GM12878 (cell line): Measurements from ENCODE around the gene C16orf74. TPM values are rescaled to one million over a fixed set of nuclear protein-coding genes. Genes with fewer than 3 reads are reported as not detected.

Experiments used
- ATAC-seq: fragments of 200-7000 bp; cut with Tn5 transposase; 3 replicates; pipeline ENCODE4 v1.9.1; 2020; ENCODE audit warnings: mild to moderate bottlenecking, moderate library complexity
- BruUV-seq: library from RNA; stranded (reverse); fragments of 400-500 nt; replicated peaks from 2 replicates; lab custom pipeline; 2021; lab: Mats Ljungman, UMichigan
- CTCF ChIA-PET: fragments of 300-600 bp; sonication (Branson Sonifier 250); formaldehyde crosslinking; extraction: SDS; loops from one replicate; lab custom pipeline; 2021; ENCODE audit warnings: inconsistent platforms; lab: Yijun Ruan, JAX
- POLR2A ChIA-PET: fragments of 350-600 bp; formaldehyde crosslinking; extraction: SDS; loops from one replicate; lab custom pipeline; 2021; ENCODE audit warnings: inconsistent platforms; lab: Charles Lee
- RAD21 ChIA-PET: fragments of 300-600 bp; sonication (Branson Sonifier 250); formaldehyde crosslinking; loops from one replicate; lab custom pipeline; 2023; ENCODE audit warnings: antibody characterized with exemption; ENCODE audit not compliant: unreplicated experiment; lab: Charles Lee
- SMC1A ChIA-PET: fragments of 300-600 bp; sonication (Branson Sonifier 250); formaldehyde crosslinking; loops from one replicate; lab custom pipeline; 2023; ENCODE audit not compliant: unreplicated experiment, uncharacterized antibody; lab: Charles Lee
- DNase-seq: peaks from one replicate; pipeline ENCODE4 v3.0.0-alpha.2; 2011; ENCODE audit warnings: low read depth, low spot score
- FAIRE-seq: peaks from 3 replicates; lab custom pipeline; 2011; peaks lifted over from hg19 to GRCh38; lab: Jason Lieb, UNC
- H2AFZ ChIP-seq: 2 replicates; pipeline ENCODE4 v1.6.0; 2011; ENCODE audit warnings: low read depth, low read length, control low read depth; ENCODE audit not compliant: control insufficient read depth
- H3K27ac ChIP-seq: 2 replicates; pipeline ENCODE4 v1.5.1; 2011; ENCODE audit warnings: control low read depth; ENCODE audit not compliant: control insufficient read depth, insufficient read depth
- H3K27me3 ChIP-seq, 2 experiments: replicated peaks in 1 of 2; 2 replicates each; pipeline versions ENCODE4 v1.6.0 to v1.6.1; 2011; ENCODE audit warnings: low read length in 1 of 2; ENCODE audit not compliant: control insufficient read depth in 2 of 2, insufficient read depth in 2 of 2
- H3K36me3 ChIP-seq, 2 experiments: 2 replicates each; pipeline ENCODE4 v1.5.1; 2011; ENCODE audit warnings: low read length in 1 of 2; ENCODE audit not compliant: control insufficient read depth in 2 of 2, insufficient read depth in 2 of 2
- H3K4me1 ChIP-seq: 2 replicates; pipeline ENCODE4 v1.6.1; 2011; ENCODE audit warnings: mild to moderate bottlenecking, low read length, moderate library complexity, mixed read lengths; ENCODE audit not compliant: control insufficient read depth, insufficient read depth
- H3K4me2 ChIP-seq: 2 replicates; pipeline ENCODE4 v1.6.0; 2011; ENCODE audit warnings: control low read depth; ENCODE audit not compliant: control insufficient read depth, insufficient read depth
- H3K4me3 ChIP-seq: fragments of 200-600 bp; sonication (generic); 2 replicates; pipeline ENCODE4 v1.5.1; 2016
- H3K79me2 ChIP-seq: 2 replicates; pipeline ENCODE4 v1.6.0; 2011; ENCODE audit warnings: low read length; ENCODE audit not compliant: control insufficient read depth, insufficient read depth
- H3K9ac ChIP-seq: 2 replicates; pipeline ENCODE4 v1.8.0; 2011; ENCODE audit warnings: low read length, control low read depth, mixed read lengths; ENCODE audit not compliant: control insufficient read depth, insufficient read depth
- H3K9me3 ChIP-seq: replicated peaks from 3 replicates; pipeline ENCODE4 v1.5.1; 2011; ENCODE audit warnings: mild to moderate bottlenecking, low read length; ENCODE audit not compliant: control insufficient read depth, insufficient read depth
- H4K20me1 ChIP-seq: 2 replicates; pipeline ENCODE4 v1.6.0; 2011; ENCODE audit not compliant: control insufficient read depth, insufficient read depth
- DPF2 ChIP-seq: fragments of 450-650 bp; IDR thresholded peaks from 2 replicates; pipeline ENCODE4 v1.6.1; 2017; ENCODE audit warnings: mild to moderate bottlenecking
- EGR1 ChIP-seq, 2 experiments: IDR thresholded peaks; 1 replicate in 1 of 2; 2 replicates in 1 of 2; pipeline ENCODE4 v1.6.1; 2011 to 2012; ENCODE audit warnings: low read depth in 2 of 2, low read length in 2 of 2, borderline replicate concordance in 1 of 2, mild to moderate bottlenecking in 1 of 2, moderate library complexity in 1 of 2
- ETV6 ChIP-seq, 2 experiments: fragments of 450-650 bp in 1 of 2; IDR thresholded peaks in 1 of 2; conservative IDR thresholded peaks in 1 of 2; 2 replicates each; pipeline ENCODE4 v1.6.1; 2014; ENCODE audit warnings: antibody characterized with exemption in 1 of 2, borderline replicate concordance in 1 of 2, low read depth in 1 of 2, mild to moderate bottlenecking in 1 of 2, moderate library complexity in 1 of 2
- MTA2 ChIP-seq: fragments of 450-650 bp; IDR thresholded peaks from 2 replicates; pipeline ENCODE4 v1.6.1; 2016; ENCODE audit warnings: low read depth, mild to moderate bottlenecking, moderate library complexity
- MTA3 ChIP-seq: IDR thresholded peaks from 2 replicates; pipeline ENCODE4 v1.6.1; 2012; ENCODE audit warnings: low read length, inconsistent platforms, borderline replicate concordance
- NR2C1 ChIP-seq: fragments of 450-650 bp; IDR thresholded peaks from 2 replicates; pipeline ENCODE4 v1.6.1; 2017; ENCODE audit warnings: antibody characterized with exemption, mild to moderate bottlenecking, moderate library complexity
- NRF1 ChIP-seq: conservative IDR thresholded peaks from 2 replicates; pipeline ENCODE4 v1.6.1; 2011; ENCODE audit warnings: mild to moderate bottlenecking, low read depth, low read length, improper control_type of control experiment
- POLR2A ChIP-seq: IDR thresholded peaks from 2 replicates; pipeline ENCODE4 v1.6.1; 2011; ENCODE audit warnings: low read depth, mild to moderate bottlenecking, low read length
- SIX5 ChIP-seq: IDR thresholded peaks from 2 replicates; pipeline ENCODE4 v1.6.1; 2011; ENCODE audit warnings: mild to moderate bottlenecking, low read depth, low read length, moderate library complexity; ENCODE audit not compliant: severe bottlenecking
- SREBF2 ChIP-seq: IDR thresholded peaks from 2 replicates; pipeline ENCODE4 v1.6.1; 2012; ENCODE audit warnings: mild to moderate bottlenecking, low read length
- TAF1 ChIP-seq: IDR thresholded peaks from 2 replicates; pipeline ENCODE4 v1.6.1; 2011; ENCODE audit warnings: mild to moderate bottlenecking, low read depth, low read length, borderline replicate concordance
- ZNF217 ChIP-seq: fragments of 450-650 bp; IDR thresholded peaks from 2 replicates; pipeline ENCODE4 v1.6.1; 2017; ENCODE audit warnings: antibody characterized with exemption, mild to moderate bottlenecking
- ZNF622 ChIP-seq: fragments of 450-650 bp; IDR thresholded peaks from 2 replicates; pipeline ENCODE4 v1.6.1; 2017; ENCODE audit warnings: mild to moderate bottlenecking, inconsistent platforms
- WGBS: methylation state at CpG from one replicate; pipeline ENCODE4 v1.1.6; 2016; ENCODE audit warnings: low lambda C conversion rate; ENCODE audit not compliant: insufficient replicate concordance, insufficient coverage; ENCODE audit errors: missing lambda C conversion rate; 5-methylcytosine and 5-hydroxymethylcytosine counted together
- in situ Hi-C: fragments of 300-500 bp; cut with MboI; formaldehyde crosslinking; loops from 9 replicates; pipeline ENCODE4 v1.14.3; 2018; ENCODE audit warnings: mixed read lengths
- intact Hi-C: fragments of 100-400 bp; cut with micrococcal nuclease; formaldehyde crosslinking; loops from one replicate; pipeline ENCODE4 v1.14.2; 2022; ENCODE audit not compliant: unreplicated experiment
- polyA plus RNA-seq, 11 experiments: library from polyadenylated mRNA; depleted of rRNA in 4 of 11; unstranded in 6 of 11; stranded (reverse) in 5 of 11; fragments of >200 nt; fragmentation: Nextera tagmentation in 4 of 11; fragmentation: Illumina TruSeq in 1 of 11; extraction: Ambion mirVana in 4 of 11; extraction: Trizol in 1 of 11; gene quantifications; 1 replicate in 1 of 11; 2 replicates in 10 of 11; pipeline versions ENCODE4 v1.2.1 to v1.2.3, GENCODE V29; 2011 to 2016; ENCODE audit warnings: inconsistent platforms in 2 of 11, missing spikeins in 2 of 11, low read depth in 1 of 11
- total RNA-seq, 4 experiments: library from RNA; depleted of rRNA in 3 of 4; stranded (reverse); fragments of >200 nt in 3 of 4; fragmentation: Illumina TruSeq in 1 of 4; extraction: Trizol in 1 of 4; gene quantifications; 2 replicates each; pipeline versions ENCODE4 v1.2.1 to v1.2.3, GENCODE V29; 2013 to 2021
- TF ChIP-seq, protein P1 (sequence below): IDR thresholded peaks from 2 replicates; pipeline ENCODE4 v1.6.1; 2012; ENCODE audit warnings: low read length, inconsistent platforms

Gene C16orf74
- total and polyA plus RNA-seq, 10 of the 15 experiments (the other 5 are each of a cell fraction or from before 2014, with no cell fraction given) = 0.23 to 20.1 (median 6.8) TPM

DNA sequence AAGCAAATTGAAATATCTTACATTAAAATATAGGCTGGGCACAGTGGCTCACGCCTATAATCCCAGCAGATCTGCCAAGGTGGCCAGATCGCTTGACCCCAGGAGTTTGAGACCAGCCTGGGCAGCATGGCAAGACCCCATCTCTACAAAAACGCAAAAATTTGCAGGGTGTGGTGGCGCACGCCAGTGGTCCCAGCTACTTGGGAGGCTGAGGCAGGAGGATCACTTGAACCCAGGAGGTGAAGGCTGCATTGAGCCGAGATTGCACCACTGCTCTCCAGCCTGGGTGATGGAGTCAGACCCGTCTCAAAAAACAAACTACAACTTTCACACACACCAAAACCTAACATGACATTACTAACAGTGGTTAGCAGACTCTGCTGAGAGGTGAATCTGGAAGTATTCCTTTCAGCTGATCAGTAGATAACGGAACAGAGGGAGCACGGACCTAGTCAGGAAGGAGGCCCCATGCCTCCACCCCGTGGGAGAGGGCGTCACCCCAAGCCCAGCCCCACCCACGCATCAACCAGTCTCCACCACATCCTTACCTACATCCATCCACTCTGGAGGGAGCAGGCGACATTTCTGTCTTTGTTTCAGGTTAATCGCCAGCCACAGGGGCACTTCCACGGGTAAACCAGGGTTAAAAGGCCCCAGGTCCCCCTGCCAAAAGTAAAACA lies 63.8 kb downstream of the C16orf74 start:
- intact Hi-C loops (loop anchor here (2.0 to 5.0 kb wide), 2 partner anchors 70 to 132 kb away; no protein-coding TSS in a partner anchor), in situ Hi-C loops (no loop called here)
- 31% methylated on average over 15 of the region's 15 CpGs for WGBS
- H3K4me1 ChIP-seq = peaks cover 23% of the 10 kb centered on the region
- H4K20me1 ChIP-seq = no peaks in the 10 kb centered on the region
- SMC1A ChIA-PET = interaction anchor here (2.0 kb wide), 1 partner anchor 70 kb away, joined by 5 read pairs; no protein-coding TSS in a partner anchor
- no peak for DNase-seq
- peaks cover 0 to 2% of the 10 kb centered on the region in 2 experiments; a peak in 3 of 4 replicates for H3K36me3 ChIP-seq
- peak; percentile 43 for ATAC-seq
- peak overlapping the region; percentile 81 for H3K4me3 ChIP-seq
- BruUV-seq = no TSS peak
- H3K27me3 ChIP-seq = no peaks in the 10 kb centered on the region
- H3K27ac ChIP-seq = peak overlapping the region; percentile 9; the same call in 1 of the 2 replicates
- POLR2A ChIA-PET = no interaction called here
- no peaks in the 10 kb centered on the region for H3K9me3 ChIP-seq
- FAIRE-seq = no peak
- peak overlapping the region; percentile 58; the same call in 1 of the 2 replicates for H2AFZ ChIP-seq
- CTCF ChIA-PET = interaction anchor here (5.6 kb wide), 1 partner anchor 31 kb away, joined by 31 read pairs; no protein-coding TSS in a partner anchor
- RAD21 ChIA-PET = no interaction called here
- H3K9ac ChIP-seq = peak overlapping the region; percentile 80; the same call in 1 of the 2 replicates
- TF ChIP-seq EGR1 (IDR thresholded peaks at IDR 0.05; ENCODE audit: borderline replicate concordance in 1 of 2, low read depth in 2 of 2, low read length in 2 of 2) (peak in 1 of 2 experiments; percentile 78; a peak in 2 of 3 replicates), SREBF2 (no peak)
- peak overlapping the region; percentile 58 for H3K4me2 ChIP-seq
- peaks cover 38% of the 10 kb centered on the region for H3K79me2 ChIP-seq

DNA sequence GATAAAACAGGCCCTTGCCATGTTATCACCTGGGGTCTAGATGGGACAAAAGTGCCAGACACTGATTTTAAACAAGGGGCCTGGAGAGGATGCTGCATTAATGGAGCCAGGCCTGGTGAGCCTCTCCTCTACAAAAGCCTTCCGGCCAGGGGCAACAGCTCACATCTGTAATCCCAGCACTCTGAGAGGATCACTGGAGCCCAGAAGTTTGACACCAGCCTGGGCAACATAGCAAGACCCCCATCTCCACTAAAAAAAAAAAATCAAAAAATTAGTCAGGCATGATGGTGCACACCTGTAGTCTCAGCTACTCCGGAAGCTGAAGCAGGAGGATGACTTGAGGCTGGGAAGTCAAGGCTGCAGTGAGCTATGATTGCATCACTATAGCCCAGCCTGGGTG lies 65.6 kb downstream of the C16orf74 start:
- no peaks in the 10 kb centered on the region for H4K20me1 ChIP-seq
- no peak for DNase-seq
- H3K4me3 ChIP-seq = no peak overlapping the region
- BruUV-seq = no TSS peak
- no peak overlapping the region; the same call in 1 of the 2 replicates for H3K4me2 ChIP-seq
- in situ Hi-C loops = no loop called here
- H3K4me1 ChIP-seq = peaks cover 29% of the 10 kb centered on the region
- RAD21 ChIA-PET = interaction anchor here (1.1 to 2.2 kb wide), 3 partner anchors 8 to 131 kb away, joined by 4 to 11 read pairs (median 6); no protein-coding TSS in a partner anchor
- H3K9ac ChIP-seq = no peak overlapping the region
- TF ChIP-seq ZNF622 (no peak), DPF2 (no peak), NRF1 (no peak), POLR2A (no peak), SIX5 (no peak), NR2C1 (no peak), MTA3 (no peak), ETV6 (conservative IDR thresholded peaks at IDR 0.05 in 1 of 2, IDR thresholded peaks at IDR 0.05 in 1 of 2; ENCODE audit: borderline replicate concordance in 1 of 2, low read depth in 1 of 2) (no peak), MTA2 (no peak), ZNF217 (no peak), TAF1 (no peak)
- TF ChIP-seq, protein P1, sequence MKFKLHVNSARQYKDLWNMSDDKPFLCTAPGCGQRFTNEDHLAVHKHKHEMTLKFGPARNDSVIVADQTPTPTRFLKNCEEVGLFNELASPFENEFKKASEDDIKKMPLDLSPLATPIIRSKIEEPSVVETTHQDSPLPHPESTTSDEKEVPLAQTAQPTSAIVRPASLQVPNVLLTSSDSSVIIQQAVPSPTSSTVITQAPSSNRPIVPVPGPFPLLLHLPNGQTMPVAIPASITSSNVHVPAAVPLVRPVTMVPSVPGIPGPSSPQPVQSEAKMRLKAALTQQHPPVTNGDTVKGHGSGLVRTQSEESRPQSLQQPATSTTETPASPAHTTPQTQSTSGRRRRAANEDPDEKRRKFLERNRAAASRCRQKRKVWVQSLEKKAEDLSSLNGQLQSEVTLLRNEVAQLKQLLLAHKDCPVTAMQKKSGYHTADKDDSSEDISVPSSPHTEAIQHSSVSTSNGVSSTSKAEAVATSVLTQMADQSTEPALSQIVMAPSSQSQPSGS = no peak
- TF ChIP-seq, all 136 proteins: peak for 0
- ChIA-PET CTCF (interaction anchor here (0.7 to 5.6 kb wide), 9 partner anchors 10 to 324 kb away, joined by 3 to 31 read pairs (median 4); no protein-coding TSS in a partner anchor), SMC1A (interaction anchor here (1.0 to 1.4 kb wide), 6 partner anchors 10 to 132 kb away, joined by 3 to 9 read pairs (median 3); no protein-coding TSS in a partner anchor), POLR2A (interaction anchor here (0.6 to 0.7 kb wide), 4 partner anchors 143 to 289 kb away, joined by 3 to 6 read pairs (median 4); no protein-coding TSS in a partner anchor)
- no peaks in the 10 kb centered on the region for H3K9me3 ChIP-seq
- no peak for ATAC-seq
- peaks cover 38% of the 10 kb centered on the region for H3K79me2 ChIP-seq
- 77% methylated on average over 2 of the region's 2 CpGs for WGBS
- H3K27me3 ChIP-seq = no peaks in the 10 kb centered on the region
- no peak overlapping the region for H2AFZ ChIP-seq
- intact Hi-C loops = loop anchor here (5.0 kb wide), 1 partner anchor 72 kb away; no protein-coding TSS in a partner anchor
- H3K27ac ChIP-seq = no peak overlapping the region
- peaks cover 8% of the 10 kb centered on the region in 2 experiments; a peak in 3 of 4 replicates for H3K36me3 ChIP-seq
- no peak for FAIRE-seq
